HG02852 (cell line): ENCODE results near the gene MAML3.

Experiments
- ATAC-seq: cut with Tn5 transposase; IDR thresholded peaks from one replicate; pipeline ENCODE4 v1.9.1; 2021; ENCODE audit warnings: mild to moderate bottlenecking, moderate library complexity; ENCODE audit not compliant: unreplicated experiment

MAML3 gene

DNA sequence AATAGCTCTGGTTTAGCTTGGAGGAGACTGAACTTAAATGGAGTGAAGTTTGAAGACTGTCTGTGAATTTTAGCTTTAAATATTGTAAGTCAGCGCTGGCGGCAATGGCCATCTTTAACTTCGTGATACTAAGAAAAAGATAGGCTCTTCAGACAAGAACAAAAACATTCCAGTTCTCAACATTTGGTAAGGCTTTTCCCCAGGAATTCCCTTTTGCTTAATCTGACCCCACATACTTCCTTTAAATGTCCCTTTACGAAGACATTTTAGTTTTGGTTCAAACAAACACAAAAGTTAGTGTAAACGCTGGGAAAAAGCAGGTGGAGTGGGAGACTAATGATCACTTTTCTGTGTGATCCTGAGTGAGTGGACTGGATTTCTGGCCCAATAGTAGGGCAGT, 106.2 kb downstream of the MAML3 start:
- ATAC-seq: no peak

DNA sequence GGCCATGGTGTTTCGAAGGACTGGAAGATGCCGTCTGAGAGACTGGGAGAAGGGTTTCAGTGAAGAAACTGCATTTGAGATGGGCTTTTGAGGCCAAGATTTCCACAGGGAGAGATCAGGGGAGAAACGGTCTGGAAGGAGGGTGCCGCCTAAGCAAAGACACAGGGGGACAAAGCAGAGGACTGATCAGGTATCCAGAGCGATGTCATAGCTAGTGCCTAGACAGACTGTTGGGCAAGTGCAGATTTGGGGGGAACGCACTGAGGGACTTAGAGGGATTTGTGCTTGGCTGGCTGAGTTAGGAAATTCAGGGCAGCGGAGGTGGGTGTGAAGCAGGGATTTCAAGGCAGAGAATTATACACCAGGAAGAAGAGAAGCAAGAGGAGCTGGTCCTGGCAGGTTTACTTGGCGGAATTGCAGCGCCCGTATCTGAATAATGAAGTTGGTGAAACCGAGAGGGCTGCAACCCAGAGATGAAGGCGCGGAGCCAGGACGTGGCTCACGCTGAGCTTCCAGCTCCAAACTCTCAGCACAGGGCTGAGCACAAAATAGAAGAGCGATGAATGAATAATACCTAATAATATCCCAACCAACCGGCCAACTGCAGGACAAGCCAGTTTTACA, 106.9 kb downstream of the MAML3 start:
- ATAC-seq: no peak

DNA sequence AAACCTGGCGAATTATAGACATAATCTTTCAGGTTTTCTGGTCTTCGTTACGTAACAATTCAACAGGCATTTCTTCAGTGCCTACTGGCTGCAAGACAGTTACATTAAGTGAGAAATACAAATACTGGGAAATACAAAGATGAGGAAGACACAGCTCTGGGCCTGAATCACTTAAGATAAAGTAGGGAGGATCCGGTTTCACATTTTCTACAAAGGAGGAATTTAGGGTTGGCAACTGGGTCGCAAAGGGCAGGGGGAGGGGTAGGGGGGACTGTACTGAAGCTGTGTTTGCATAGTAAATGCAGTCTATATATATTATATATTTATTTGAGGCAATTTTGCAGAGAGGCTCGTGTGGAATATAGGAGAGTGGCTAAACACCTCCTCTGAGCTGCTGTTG, 107.4 kb downstream of the MAML3 start:
- no peak for ATAC-seq

DNA sequence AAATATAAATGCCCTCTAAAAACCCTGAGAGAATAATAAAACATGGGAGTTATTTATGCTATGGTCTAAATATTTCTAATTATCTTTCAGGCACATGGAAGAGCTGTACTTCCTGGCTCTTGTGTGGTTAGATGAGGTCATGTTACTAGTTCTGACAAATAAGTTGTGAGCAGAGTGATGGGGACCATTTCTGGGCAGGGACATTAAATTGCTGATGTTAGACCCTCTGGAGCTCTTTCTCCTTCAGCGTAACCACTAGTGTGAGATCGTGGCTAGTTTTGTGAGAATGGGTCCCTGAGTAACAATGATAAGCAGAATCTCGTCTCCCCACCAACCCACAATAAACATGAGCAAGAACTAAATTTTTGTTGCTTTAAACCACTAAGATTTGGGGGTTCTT, 108.0 kb downstream of the MAML3 start:
- no peak for ATAC-seq

DNA sequence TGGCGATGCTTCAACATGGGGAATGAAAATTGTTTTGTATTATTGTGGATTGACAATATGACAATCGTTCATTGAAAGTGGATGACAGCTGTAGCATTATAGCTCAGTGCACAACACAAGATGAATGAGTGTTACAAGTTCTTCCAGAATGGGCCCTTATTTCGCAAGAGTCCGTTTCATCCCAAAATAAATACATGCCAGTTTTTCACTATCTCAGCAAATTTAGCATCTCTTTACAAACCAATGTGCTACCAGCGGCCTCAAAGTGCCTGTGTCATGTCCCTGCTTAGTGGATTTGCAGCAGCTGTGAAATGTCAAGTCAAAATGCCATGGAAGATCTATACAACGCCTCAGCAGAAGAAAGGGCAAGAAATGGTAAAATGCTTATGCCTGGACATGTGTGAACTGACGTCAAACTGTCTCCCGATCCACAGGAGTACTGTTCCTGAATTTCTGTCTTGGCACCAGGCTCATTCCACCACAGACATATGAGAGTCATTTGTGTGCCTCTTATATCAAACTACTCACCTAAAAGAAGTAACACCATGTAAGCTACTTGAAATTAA, 109.6 kb downstream of the MAML3 start:
- ATAC-seq: no peak

DNA sequence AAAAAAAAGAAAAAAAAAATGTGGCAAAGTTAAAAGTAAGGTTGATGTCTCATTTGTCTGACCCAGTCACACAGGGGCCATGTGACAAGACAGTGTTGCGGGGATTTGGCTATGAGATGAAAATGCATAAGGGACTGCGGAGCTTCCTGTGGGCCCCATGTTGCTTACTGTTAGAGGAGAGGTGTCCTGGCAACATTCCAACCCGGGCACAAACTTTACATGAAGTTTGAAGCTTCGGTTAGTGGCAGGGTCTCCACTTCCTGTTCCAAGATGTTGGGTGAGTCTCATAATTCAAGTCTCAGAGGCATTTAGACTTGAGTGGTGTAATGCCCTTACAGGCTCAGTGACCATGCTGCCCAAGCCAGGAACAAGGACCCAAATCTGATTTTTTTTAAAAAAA, 111.3 kb downstream of the MAML3 start:
- no peak for ATAC-seq

DNA sequence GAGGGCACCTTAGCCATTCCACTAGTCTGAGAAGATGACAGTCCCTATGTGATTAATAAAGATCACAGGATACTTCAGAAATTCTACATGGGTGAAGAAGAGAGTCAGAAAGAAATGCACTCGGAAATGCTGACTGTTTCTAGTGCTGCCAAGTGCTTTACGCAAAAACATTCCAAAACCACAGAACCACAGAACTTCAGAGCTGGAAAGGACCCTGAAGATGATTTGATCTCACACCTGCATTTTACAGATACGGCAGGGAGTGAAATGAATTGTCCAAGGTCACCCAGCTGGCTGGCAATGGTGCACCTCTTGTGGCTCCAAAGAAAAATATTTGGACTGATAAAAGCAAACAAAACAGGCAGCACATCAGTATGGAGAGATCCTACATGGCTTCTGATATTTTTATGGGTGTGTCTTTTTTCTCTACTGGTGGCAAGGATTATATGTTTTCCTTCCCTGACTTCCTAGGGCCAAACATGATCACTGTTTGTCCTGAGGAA, 115.9 kb downstream of the MAML3 start:
- no peak for ATAC-seq

DNA sequence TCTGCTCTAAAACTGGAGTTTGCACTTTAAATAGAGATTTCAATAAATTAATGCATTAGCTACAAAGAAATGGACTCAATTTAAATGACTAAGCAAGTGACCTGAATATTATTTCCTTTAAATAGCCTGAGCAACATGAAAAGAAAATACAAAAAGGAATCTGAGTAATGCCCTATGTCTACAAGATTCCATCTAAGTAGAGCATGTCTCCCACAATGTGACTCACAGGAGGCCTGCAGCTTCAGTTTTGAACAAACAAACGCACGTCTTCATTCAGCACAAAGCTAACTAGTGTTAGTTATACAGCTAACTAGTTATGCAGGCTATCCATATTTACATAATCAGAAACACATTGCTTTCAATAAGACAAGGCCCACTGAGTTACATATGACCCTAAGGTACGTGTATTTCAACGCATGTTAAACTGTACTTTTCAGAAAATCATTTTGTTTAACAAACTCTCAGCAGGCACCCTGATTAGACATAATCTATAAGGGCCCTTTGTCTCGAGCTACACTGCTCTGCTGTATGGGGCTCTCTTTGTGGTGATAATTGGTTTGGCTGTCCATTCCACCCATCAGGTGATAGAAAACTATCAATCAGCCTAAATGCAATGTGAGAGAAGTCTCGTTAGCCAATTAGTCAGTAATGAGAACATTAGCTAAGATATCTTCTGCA, 116.5 kb downstream of the MAML3 start:
- ATAC-seq: no peak

DNA sequence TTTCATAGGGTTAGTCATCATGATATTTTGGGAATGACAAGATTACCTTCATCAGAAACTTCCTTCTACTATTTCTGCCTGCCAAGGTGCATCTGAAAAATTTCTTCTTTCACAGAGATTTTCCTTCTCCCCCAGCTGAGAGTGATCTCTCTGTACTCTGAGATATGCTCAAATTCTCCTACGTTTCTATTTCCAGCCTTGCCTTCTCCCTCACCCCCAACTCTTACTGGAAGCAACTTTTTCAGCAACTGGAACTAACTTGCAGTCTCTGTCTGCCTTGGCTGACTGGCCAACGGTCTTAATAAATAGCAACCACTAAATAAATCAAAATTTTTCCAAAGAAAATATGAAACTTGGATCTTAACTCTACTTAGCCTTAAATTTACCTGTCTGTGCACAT, 122.3 kb downstream of the MAML3 start:
- ATAC-seq: no peak

DNA sequence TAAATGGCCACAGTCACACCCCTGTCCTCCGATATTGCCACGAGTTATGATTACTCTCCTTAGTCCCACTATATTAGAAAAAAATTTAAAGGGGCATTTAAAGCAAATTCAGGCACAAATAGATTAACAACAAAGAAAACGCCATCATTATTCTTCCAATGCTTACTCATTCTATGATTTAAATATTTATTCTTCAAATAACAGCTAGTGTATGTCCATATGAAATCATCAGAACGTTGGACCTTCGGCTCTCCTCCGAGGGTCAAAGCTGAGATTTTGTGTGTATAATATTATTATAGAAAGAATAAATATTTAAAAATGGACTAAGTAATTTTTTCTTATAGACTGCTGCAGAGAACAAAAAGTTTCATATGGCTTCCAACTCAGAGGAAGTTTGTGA, 122.9 kb downstream of the MAML3 start:
- ATAC-seq: no peak

DNA sequence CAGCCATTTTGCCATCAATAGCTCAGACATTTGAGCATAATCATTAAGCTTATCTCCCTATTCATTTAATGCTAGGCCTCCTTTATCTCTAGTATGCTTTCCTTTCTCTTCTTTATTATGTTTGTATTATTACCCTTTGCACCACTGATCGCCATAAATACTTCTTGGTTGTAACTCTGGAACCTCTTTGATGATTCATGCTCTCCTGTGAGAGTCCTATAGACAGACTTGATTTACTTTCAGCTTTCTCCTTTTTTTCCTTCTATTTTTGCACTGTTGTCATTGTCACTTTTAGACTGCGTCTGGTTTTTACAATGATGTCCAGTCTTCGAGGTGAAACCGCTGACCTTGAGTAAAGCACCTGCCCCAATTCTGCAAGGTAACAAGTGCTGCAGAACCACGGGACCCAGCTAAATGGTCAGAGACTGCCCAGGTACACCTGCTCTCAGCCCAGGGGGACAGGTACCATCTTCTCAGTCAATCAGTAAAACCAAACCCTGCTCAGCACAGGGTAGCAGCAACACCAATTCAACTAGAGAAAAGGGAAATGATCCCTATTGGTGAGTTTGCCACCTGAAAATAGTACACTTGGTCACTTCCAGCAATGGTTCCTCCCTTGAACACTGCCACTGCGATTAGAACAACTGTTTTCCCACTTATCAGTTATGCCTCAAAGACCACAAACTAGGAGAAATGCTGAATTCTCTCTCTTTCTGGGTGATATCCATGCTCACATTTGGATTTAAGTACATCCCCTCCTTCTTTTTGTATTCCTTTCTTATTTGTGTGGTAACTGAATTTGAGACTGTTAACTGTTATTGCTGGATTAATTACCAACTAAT, 125.1 kb downstream of the MAML3 start:
- no peak for ATAC-seq

DNA sequence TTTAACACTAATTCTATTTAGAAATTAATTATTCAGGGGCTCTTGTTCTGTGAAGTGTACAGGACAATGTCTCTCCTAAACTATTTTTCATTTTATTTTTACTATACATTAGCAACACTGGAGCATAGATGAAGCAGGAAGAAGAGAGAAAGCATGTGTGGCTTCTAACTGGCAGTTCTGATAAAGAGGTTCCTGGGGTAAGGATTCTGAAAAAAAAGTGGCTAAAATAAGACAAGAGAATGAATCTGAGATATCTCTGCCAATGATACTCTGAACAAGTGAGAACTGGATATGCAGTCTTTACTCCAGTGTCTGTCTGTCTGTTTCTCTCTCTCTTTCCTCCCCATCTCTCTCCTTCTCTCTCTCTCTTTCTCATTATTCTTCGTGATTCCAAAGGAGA, 125.9 kb downstream of the MAML3 start:
- ATAC-seq: no peak

DNA sequence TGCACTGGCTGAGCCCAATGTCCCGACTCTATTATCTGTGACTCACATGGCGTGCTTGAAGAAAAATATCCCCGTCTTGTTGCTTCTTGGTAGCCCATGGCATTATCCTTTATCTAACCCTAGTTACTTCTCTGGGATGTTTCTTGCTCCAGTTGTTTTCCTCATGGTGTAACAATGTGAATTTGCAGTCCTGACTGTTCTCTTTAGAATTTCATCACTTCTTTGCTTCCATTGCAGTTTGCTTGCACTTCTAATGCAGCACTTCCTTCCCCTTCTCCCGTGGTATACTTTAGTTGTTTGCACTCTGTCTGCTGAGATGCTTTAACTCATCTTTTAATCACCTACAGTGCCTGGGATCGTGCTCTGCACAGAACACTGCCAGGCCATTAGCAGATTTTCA, 126.9 kb downstream of the MAML3 start:
- no peak for ATAC-seq

DNA sequence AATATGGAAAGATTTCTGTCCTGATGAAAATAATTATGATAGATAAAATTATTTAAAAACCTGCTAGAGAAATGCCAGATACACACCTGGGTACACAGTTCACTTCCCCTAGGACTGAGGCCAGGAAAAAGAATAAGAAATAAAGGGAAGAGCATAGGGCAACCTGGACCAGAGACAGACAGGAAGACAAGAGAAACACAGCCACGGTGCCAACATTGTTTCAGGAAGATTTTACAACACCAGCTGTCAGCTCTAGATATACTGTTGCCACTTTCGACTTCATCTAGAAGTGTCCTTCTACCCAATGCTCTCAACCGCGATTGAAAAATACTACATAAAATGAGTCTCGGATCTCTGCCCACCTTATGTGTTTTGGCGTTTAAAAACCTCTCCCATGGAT, 128.5 kb downstream of the MAML3 start:
- ATAC-seq: no peak

DNA sequence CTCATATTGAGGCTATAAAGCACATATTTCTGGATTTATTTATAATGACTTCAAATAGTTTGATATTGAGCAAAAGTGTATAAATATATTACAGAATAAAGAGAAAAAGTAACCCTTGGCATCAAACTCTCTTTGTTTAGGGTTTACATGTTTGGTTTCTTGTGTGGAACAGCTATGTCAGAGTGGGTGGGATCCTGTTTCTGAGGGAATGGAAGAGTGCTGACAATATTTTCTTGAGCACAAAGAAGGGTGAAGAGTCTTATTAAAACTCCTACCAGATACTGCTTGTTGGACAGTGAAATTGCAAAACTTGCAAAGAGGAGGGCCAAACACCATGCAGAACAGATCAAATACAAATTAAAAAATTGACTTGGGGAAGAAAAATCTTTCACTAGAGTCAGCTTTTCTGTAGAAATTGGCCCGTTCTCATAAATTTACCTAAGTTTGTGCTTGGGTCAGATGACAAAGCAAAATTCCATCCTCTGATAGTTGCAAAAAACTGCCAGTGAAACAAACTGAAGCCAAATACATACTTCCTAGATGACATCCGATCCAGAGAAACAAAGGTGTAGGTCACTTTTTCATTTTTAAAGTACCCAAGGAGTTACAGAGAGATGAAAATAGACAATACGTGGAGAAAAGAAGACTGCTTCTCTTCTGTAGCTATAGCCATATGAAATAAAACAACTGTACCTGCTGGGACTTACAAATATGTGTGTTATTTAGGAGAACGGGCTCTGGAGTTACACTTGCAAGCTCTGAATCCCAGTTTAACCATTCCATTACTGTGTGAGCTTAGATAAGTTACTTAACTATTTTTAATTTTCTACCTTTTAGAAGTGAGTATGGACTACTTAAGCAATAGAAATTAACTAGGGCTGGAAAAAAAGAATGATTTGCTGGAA, 133.3 kb downstream of the MAML3 start:
- no peak for ATAC-seq

DNA sequence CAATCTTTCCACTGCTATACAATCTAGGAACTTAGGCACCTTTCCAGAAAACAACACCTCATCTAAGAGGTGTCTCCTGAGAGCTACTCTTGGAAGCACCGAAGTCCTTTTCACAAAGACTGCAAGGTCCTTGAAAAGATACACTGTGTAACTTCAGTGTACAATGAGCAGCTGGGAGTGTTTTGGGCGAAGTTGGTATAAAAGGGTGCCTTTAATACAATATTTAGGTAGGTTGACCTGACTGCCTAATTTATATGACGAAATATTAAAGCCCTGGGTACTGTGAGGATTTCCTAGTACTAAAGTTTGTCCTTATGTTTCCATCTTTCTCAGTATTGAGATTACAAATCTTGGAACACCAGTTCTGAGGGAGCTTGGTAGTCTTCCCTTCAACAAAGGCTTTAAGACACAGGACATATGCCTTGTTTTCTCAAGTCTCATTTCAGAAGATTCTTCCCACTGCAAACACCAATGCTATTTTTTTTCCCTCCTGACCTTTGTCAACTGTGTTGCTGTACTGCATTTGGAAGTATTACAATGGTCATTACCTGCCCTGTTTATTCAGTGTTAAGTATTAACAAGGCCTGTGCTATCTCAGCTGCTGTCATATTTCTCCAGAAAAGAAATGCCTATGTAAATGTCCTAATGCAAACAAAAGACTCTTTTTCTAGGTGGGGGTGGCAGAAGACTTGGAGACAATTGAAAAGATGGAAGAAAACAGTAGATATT, 134.2 kb downstream of the MAML3 start:
- ATAC-seq: no peak

DNA sequence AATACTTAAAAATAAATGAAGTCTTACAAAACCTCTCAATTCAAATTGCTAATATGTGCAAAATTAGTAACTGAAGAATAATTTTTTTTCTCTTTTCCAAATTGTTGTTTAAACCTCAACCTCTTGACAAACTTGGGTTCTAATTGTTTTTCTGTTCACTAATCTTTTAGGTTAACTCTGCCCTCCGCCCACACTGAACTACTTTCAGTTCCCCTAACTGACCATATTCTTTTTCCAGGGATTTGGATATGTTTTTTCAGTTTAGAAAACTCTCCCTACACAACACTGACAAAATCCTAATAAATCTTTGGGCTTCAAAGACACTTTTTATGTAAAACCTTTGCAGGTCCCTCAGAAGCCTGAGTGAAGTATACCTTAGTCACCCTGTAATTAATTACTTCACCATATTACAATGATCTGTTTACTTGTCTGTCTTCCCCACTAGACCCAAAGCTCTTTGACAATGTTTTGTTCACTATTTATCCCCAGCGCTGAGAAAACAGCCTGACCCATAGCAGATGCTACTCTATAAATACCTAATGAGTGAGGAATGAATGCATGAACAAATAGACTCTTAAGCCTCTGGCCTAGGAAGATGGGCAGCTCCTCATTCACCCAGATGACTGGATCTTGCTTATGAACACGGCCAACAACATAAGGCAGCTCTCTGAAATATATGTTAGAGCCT, 134.9 kb downstream of the MAML3 start:
- ATAC-seq: no peak

DNA sequence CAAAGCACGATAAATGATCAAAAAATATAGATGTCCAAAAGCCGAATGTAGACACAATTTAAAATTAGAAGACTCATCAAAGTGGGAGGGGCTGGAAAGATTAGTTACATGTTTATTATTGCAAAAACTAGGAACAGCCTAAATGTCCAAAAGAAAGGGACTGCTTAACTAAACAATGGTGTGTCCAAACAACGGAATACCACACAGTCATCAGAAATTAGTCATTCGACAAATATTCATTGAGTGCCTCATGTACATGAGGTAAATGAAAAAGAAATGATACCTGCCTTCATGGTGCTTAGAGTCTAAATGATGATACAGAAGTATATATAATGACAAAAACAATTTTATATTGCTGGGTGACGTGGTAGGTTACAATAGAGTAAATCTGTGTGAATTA, 139.7 kb downstream of the MAML3 start:
- ATAC-seq: no peak
